ENCODE results near the gene ASIP.
"Not testable (repeated sequence)": the region's sequence is repeated elsewhere in the genome, so short reads cannot be mapped to it uniquely, and the experiment has no call there.

Gene ASIP

DNA sequence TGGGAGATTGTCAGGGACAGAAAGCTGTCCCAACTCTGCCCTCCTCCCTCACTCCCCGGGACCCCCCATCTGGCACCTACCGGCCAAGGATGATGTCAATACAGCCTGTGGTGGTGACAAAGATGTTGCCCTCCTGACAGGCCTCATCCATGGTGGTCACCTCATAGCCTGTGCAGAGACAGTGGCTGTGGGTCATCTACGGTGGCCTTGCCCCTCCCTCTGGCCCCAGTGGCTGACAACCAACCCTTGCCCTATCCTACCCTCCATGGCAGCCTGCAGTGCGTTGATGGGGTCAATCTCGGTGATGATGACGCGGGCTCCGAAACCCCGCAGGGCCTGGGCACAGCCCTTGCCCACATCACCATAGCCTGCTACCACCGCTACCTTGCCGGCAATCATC, 49.2 kb downstream of the ASIP start:
- DNase-seq: no peak

DNA sequence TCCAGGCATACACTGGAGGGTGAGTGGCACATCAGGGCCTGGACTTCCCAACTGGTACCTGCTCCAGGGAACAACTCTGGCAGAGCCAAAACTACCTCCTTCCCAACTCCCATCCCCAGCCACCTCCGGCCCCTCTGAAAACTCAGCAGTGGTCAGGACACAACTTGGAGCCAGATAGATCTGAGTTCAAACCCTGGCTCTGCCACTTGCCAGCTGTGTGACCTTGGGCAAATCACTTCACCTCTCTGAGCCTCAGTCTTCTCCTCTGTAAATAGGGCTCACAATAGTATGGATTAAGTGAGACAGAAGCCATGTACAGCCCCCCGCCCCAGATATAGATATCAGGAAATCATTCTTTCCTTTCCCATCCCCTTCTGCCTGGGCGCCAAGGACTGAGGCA, 51.3 kb downstream of the ASIP start:
- no peak for DNase-seq

DNA sequence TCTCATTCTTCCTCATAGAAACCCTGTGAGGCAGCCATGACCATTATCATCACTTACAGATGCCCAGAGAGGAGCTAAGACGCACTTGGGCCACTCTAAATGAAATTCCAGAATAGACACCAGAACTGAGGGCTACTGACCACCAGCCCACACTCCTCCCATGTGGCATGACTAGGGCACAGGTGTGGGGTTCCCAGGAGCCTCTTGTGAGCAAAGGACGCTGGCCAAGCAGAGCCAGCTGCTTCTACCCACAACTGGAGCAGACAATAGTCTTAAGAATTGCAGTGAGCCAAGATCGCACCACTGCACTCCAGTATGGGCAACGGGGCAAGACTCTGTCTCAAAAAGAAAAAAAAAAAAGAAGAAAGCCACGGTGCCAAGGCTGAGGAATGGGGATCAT, 51.9 kb downstream of the ASIP start:
- no peak for DNase-seq

DNA sequence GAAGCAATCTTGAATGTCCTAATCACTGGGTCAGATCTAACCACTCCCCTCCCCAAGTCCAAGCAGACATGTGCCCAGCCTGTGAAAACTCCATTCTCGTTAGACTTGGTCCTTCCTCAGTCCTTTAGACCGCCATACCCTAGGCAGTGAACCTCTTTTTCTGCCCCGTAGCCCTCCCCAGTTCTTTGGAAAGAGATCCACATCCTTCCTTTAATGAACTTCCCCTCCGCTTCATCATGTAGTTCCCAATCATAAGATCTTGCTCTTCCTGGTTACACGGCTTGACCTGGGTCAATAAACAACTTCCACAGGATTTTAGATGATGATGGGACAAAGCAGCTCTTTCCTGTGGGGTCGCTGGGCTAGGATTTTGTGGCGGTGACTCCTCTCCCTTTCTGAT, 52.4 kb downstream of the ASIP start:
- no peak for DNase-seq

DNA sequence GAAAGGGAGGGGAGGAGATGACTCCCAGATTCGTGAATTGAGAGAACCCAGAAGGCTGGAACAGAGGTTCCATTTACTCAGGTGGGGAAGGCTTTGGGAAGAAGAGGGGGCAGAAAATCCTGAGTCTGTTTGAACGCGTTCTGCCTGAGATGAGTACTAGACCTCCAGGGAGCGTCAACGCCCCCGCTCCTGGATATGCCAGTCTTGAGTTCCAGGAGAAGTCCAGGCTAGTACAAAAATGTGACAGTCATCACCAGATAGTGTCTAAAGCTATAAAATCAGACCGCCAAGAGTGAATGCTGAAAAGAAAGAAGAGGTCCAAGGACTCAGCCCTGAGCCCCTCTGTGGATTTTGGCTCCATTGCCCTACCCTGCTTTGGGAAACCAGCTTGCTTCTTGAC, 53.3 kb downstream of the ASIP start:
- DNase-seq: no peak

DNA sequence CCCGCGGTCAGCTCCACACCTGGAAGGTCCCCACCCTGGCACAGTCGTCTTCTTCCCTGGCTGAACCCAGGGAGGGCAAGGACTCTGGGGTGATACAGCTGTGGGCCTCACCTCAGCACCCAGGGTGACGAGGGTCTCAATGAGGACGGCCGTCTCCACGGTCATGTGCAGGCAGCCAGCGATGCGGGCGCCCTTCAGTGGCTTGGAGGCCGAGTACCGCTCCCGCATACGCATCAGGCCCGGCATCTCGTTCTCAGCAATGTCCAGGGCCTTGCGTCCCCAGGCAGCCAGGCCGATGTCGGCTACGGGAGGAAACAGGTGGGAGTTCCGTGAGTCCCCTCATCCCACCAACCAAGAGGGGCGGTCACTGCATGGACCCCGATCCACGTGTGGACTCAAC, 54.1 kb downstream of the ASIP start:
- no peak for DNase-seq

DNA sequence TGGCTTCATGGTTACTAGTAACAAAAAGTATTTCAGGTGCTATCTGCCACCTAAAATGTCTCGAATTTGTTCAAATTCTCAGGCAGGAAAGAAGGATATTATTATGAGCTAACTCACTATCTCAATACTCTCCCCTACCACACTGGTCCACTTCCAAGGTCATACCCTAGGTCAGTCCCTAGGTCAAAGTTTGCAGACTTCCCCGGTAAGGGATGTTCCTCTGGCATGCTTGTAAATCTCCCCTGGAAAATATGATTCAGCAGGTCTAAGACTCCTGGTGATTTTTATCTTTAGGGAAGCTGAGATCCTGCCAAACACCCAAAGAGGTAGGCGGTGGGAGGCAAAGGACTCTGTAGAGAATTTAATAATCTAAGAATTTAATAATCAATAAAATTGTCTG, 55.2 kb downstream of the ASIP start:
- no peak for DNase-seq

DNA sequence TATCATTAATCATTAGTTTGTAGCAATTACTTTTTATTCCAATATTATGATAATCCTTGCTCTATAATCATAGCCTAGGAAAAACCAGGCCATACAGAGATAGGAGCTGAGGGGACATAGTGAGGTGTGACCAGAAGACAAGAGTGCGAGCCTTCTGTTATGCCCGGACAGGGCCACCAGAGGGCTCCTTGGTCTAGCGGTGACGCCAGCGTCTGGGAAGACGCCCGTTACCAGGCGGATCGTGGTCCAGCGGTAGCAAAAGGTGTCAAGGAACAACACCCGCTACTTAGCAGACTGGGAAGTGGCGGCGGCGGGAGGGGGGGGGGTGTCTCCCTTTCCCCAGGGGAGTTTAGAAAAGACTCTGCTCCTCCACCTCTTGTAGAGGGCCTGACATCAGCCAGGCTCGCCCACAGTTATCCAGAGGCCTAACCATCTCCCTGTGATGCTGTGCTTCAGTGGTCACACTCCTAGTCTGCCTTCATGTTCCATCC, 57.1 kb downstream of the ASIP start:
- DNase-seq: not testable (repeated sequence)

DNA sequence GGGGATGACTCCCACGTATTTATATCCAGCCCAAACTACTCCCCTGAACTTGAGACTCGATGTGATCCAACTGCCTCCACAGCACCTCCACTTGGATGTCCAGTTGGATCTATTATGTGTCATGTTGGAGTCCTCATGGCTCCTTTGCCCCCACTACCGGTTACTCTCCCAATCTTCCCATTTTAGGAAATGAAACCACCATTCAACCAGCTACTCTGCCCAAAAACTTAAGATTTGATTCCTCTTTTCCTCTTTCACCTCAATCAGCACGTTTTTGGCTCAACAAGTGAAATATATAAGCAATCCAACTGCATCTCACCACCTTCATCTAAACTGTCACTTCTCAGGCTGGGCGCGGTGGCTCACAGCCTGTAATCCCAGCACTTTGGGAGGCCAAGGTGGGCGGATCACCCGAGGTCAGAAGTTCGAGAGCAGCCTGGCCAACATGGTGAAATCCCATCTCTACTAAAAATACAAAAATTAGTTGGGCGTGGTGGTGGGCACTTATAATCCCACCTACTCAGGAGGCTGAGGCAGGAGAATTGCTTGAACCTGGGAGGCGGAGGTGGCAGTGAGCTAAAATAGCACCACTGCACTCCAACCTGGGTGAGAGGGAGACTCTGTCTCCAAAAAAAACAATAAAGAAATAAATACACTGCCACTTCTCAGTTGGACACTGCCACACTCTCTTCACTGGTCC, 58.5 kb downstream of the ASIP start:
- DNase-seq: no peak

DNA sequence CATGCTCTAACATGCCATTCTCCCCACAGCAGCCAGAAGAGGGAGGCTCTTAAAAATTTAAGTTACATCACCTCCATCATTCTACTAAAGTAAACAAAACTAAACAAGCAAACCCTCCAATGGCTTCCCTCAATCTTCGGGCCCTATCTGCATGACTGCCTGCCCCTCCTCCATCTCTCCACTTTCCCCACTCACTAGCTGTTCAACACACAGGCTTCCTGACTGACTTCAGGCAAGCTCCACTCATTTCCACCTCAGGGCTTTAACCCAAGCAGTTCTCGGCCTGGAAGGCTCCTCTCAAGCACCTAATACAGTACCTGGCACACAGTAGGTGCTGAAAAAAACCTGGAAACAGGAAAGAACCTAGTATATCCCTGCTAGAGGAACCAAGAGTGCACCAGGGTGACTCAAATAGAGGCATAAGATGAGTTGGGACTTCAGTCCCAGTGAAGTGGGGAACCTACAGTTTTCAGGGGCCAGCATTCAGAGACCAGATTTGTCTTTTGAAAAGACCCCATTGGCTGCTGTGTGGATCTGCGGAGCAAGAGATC, 59.1 kb downstream of the ASIP start:
- no peak for DNase-seq

DNA sequence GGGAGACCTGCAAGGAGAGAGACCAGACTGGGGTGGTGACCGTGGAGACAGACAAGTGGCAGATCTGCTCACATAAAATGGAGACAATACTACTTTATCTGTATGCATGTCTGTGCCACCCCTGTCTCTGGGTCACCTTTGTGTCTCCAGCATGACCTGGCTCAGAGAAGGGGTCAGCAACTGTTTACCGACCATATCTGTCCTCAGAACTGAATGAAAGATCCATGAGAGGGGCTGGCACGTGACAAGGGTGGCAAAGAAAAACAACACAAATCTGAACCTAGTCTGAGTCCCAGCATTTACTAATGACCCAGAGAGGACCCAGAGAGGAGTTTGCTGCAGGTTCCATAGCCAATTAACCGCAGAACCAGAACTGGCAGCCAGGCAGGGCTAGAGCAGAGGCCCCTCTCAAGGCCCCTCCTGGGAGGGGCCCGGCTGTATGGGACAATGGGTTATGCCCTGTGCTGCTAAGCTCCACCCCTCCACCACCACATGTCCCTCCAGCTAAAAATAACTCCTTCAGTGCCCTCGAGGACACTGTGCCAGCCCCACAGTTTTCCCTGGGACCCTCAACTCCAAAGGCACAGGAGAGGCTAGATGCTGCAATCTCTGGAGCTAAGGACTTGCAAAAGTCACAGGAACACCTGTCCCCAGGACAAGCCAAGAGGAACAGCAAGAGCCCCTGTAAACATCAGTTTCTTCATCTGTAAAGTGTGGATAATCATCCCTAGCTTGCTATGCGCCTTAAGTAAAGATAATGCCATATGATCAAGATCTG, 59.8 kb downstream of the ASIP start:
- DNase-seq: no peak

DNA sequence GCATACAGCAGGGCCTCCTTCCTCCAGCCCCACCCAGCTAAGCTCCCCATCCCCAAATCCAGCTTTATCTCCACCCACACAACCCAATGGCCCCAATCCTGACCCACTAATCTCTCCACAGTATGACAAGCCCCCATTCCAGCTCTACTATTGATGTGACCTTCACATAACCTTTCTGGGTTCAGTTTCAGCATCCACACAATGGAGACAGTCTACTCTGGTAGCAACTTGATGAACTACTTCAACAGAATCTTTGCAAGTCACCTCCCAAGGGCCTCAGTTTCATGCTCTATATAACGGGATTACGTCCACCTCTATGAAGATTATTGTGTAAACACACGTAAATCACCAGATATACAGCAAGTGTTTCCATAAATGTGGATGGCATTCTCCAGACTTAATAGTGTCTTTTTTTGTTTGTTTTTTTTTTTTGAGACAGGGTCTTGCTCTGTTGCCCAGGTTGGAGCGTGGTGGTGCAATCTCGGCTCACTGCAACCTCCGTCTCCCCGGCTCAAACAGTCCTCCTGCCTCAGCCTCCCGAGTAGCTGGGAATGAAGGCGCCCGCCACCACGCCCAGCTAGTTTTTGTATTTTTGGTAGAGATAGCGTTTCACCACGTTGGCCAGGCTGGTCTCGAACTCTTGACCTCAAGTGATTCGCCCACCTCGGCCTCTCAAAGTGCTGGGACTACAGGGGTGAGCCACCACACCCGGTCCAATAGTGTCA, 60.5 kb downstream of the ASIP start:
- DNase-seq: no peak

DNA sequence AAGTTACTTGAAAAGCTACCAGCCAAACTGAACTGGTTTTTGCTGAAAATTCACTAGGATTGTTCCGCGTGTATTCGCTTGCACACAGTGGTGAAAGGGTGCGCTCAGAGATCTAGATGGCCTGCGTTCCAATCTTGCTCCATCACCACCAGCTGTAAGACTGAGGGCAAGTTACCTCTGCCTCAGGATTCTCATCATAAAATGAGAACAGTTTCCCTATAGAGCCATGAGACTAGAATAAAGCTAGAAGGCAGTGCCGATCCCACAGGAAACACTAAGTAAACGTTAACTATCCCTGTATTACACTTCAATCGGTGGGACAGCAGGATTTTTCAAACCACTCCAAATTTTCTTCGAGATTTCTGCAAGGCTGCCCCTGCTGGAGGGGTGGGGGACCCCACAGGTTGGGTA, 61.1 kb downstream of the ASIP start:
- DNase-seq: no peak

DNA sequence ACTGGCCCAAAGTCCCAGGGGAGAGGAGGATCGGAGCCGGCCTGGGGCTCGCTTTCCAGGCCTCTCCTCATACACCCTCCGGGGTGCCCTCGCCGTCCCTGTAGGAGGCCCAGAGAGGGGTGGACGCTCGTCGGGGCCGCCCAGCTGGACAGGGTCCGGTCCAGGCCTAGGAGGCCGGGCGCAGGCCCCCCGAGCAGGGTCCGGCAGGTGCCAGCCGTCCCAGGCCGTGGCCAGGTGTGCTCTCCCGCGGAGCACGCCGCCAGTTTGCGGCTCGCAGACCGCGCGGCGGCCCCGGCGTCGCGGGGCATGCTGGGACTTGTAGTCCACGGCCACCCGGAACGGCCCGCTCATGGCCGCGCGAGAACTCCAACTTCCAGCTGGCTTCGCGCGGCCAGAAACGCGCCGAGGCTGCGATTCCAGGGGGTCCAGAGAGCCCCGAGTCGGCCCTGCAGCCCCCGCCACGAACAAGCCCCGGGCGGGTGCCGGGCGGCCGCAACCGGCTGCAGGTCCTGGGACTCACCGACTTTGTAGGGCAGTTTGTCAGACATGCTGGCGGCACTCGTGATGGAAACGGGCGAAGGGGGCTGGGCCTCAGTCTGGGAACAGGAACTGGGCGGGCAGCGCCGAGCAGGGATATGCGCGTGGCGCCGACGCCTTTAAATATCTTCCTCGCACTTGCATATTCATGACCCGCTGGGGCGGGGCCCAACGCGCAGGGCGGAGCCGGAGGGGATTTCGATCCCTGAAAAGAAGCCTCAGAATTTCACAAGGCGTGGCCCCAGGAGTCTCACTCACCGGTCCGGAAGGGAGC, 61.7 kb downstream of the ASIP start, which contains the start of gene AHCY:
TSS of gene AHCY (minus strand) at position 633 of the 811 bp plus-strand sequence. CDS start at position 548, 85 bp downstream.
- DNase-seq: peak; percentile 94

DNA sequence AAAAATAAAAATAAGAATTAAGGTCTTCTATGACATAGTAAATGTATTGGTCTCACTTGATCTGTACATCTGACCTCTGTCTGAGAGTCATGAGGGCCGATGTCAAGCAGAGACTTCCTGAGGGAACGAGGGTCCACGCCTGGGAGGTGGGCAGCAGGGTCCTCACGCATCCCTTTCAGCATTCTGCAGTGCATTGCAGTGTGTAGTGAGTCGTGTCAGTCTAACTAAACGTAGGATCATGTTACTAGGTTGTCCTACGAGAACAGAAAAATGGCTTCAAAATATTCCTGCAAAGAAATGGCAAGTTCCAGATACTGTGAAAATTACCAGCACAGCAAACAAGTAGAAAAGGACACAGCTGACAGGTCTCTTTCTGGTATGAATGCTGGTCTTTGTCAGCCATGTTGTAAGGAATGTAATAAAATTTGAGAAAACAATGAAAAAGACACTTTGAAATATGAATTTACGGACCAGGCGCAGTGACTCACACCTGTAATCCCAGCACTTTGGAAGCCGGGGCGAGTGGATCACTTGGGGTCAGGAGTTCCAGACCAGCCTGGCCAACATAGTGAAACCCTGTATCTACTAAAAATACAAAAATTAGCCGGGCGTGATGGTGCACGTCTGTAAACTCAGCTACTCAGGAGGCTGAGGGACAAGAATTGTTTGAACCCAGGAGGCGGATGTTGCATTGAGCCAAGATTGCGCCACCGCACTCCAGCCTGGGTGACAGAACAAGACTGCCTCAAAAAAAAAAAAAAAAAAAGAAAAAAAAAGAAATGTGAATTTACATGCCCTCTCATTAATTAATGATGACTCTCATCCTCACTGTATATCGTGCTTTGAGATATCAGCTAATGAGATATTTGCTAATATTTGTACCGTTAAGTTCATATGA, 64.4 kb downstream of the ASIP start:
- no peak for DNase-seq

DNA sequence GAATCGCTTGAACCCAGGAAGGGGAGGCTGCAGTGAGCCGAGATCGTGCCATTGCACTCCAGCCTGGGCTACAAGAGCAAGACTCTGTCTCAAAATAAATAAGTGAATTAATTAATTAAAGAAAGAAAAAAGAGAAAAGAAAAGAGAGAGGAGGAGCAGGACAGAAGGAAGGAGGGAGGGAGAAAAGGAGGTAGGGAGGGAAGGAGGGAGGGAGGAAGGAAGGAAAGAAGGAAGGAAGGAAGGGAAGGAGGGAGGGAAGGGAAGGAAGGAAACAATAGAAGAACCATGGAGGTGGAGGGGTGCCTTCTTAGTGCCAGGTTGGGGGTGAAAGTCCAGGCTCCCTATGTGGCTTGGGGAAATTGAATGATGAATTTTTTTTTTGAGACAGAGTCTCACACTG, 68.5 kb downstream of the ASIP start:
- DNase-seq: no peak

DNA sequence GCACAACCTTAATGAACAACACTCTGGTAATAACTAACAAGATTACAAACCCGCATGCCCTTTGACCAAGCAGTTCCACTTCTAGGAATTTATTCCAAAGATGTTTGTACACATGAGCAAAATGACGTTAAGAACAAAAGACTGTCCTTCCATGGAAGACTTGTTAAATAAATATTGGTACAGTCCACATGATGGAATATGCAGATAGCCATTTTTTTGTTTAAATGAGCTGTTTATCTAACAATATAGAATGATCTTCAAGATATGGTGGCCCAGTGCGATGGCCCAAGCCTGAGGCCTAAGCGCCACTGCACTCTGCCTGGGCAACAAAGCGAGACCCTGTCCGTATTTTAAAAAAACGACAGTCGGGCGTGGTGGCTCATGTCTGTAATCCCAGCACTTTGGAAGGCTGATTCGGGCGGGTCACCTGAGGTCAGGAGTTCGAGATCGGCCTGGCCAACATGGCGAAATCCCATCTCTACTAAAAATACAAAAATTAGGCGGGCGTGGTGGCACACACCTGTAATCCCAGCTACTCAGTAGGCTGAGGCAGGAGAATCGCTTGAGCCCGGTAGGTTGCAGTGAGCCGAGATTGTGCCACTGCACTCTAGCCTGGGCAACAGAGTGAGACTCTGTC, 69.4 kb downstream of the ASIP start:
- no peak for DNase-seq

DNA sequence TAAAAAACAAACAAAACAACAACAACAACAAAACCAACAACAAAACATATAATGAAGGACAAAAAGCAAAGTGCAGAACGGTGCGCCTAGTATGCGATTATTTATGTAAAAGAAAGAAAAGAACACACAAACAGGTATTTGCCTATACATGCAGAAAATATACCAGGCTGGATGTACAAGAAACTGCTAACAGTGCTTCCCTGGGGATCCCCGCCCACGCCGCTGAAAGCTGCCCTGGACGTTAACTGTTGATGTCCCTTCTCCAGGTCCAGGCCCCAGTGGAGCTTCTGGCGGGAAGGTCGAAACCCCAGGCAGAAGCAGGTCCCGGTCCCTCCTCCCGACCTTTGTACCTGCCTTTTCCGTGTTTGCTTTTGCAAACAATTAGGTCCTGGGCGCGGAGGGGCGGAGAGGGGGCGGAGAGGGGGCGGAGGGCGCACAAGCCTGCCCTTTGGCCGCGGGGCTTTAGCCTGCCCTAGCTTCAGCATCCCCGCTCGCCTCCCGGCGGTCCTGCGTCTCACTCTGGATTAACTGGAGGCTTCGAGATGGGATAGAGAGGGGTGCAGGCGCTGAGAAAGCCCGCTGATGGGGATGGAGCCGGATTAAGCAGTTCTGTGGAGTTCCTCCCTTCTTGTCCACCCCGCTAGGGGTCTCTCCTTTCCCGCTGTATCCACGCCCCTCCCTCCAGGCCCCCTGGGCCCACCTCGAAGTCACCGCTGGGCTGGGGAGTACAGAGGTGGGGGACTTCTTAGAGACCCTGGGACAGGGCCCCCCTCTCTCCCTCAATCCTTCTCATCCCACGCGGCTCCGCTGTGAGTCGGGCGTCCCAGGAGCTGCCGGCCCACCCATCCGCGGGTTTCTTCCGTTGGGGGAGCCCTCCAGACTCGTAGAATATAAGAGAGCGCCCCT, 70.1 kb downstream of the ASIP start:
- DNase-seq: no peak

DNA sequence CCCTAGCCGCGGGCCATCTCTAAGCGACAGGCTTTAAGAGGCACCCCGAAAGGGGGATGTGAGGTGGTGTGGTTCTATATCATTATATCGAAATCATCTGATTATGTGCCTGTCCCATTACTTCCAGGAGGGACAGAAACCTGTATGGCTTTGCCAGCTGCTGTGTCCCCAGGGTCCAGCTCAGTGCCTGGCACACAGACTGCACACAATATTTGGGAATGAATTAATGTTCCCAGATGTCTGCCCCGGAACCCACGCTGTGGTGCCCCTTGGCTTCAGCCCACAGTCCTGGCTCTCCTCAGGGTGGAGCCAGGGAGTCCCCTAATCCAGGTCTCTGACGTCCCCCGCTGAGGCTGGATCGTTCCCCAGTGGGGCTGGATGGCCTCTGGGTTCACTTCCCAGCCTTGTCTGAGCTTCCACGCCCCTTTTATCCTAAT, 70.8 kb downstream of the ASIP start:
- DNase-seq: no peak

Data from NK-92 treated with Interleukin-12 subunit alpha and Interleukin-12 subunit beta, amount 100 ng/mL, for 24 hours (cell line).